ENCODE measurements around the gene WDR47.
"Not testable (repeated sequence)": the region's sequence is repeated elsewhere in the genome, so short reads cannot be mapped to it uniquely, and the experiment has no call there.

WDR47 gene

GRCh38 chr1:109034382-109034781 lies 7.5 kb downstream of the WDR47 start:
- TF ChIP-seq CTCF (IDR thresholded peaks at IDR 0.05; ENCODE audit: low read depth, low read length, poor library complexity, severe bottlenecking), result no peak
- TF ChIP-seq EZH2phosphoT487 (IDR thresholded peaks at IDR 0.05; ENCODE audit: borderline replicate concordance, low read length), result no peak
- no peak overlapping the region for H3K4me2 ChIP-seq (ENCODE audit: low read length)
- no peak overlapping the region for H3K4me3 ChIP-seq (ENCODE audit: low read length)
- no peak overlapping the region for H3K27ac ChIP-seq (ENCODE audit: low read depth, low read length)
- no peaks in the 10 kb centered on the region for H3K36me3 ChIP-seq (ENCODE audit: control insufficient read depth, low read length)
- H3K9me3 ChIP-seq (ENCODE audit: control insufficient read depth, insufficient read depth, low read length), result no peaks in the 10 kb centered on the region
- H3F3A ChIP-seq (ENCODE audit: control insufficient read depth, insufficient read depth), result no peaks in the 10 kb centered on the region
- H3K4me1 ChIP-seq (ENCODE audit: control insufficient read depth, low read length), result no peaks in the 10 kb centered on the region
- H3K79me2 ChIP-seq (ENCODE audit: control insufficient read depth, low read length), result peaks cover 40% of the 10 kb centered on the region
- H3K27me3 ChIP-seq (ENCODE audit: control insufficient read depth, low read length), result no peaks in the 10 kb centered on the region
- H4K20me1 ChIP-seq (ENCODE audit: control insufficient read depth, insufficient read depth, low read depth, low read length), result no peaks in the 10 kb centered on the region
- H3K9me2 ChIP-seq (replicated peaks; ENCODE audit: control insufficient read depth, low read length), result no peaks in the 10 kb centered on the region

GRCh38 chr1:109029493-109029892 lies 12.4 kb downstream of the WDR47 start:
- H3K9me2 ChIP-seq (replicated peaks; ENCODE audit: control insufficient read depth, low read length); H4K20me1 ChIP-seq (ENCODE audit: control insufficient read depth, insufficient read depth, low read depth, low read length); H3F3A ChIP-seq (ENCODE audit: control insufficient read depth, insufficient read depth); H3K9me3 ChIP-seq (ENCODE audit: control insufficient read depth, insufficient read depth, low read length); H3K36me3 ChIP-seq (ENCODE audit: control insufficient read depth, low read length); H3K27ac ChIP-seq (ENCODE audit: low read depth, low read length); H3K4me3 ChIP-seq (ENCODE audit: low read length); H3K27me3 ChIP-seq (ENCODE audit: control insufficient read depth, low read length); H3K4me1 ChIP-seq (ENCODE audit: control insufficient read depth, low read length); H3K4me2 ChIP-seq (ENCODE audit: low read length): not testable (repeated sequence)
- H3K79me2 ChIP-seq (ENCODE audit: control insufficient read depth, low read length), result peaks cover 20% of the 10 kb centered on the region

- Histone ChIP-seq H3K27me3 (ENCODE audit: control insufficient read depth, low read length) (no peaks in the 10 kb centered on the region), H3K9me3 (ENCODE audit: control insufficient read depth, insufficient read depth, low read length) (no peaks in the 10 kb centered on the region), H3K9me2 (replicated peaks; ENCODE audit: control insufficient read depth, low read length) (no peaks in the 10 kb centered on the region), H3K79me2 (ENCODE audit: control insufficient read depth, low read length) (peaks cover 12% of the 10 kb centered on the region), H3K36me3 (ENCODE audit: control insufficient read depth, low read length) (no peaks in the 10 kb centered on the region; the same call in 1 of the 2 replicates), H3K4me2 (ENCODE audit: low read length) (no peak overlapping the region), H3K4me1 (ENCODE audit: control insufficient read depth, low read length) (peaks cover 10% of the 10 kb centered on the region), H4K20me1 (ENCODE audit: control insufficient read depth, insufficient read depth, low read depth, low read length) (no peaks in the 10 kb centered on the region), H3K27ac (ENCODE audit: low read depth, low read length) (no peak overlapping the region), H3F3A (ENCODE audit: control insufficient read depth, insufficient read depth) (no peaks in the 10 kb centered on the region), H3K4me3 (ENCODE audit: low read length) (no peak overlapping the region)
- peak; percentile 20 for TF ChIP-seq CTCF (IDR thresholded peaks at IDR 0.05; ENCODE audit: low read depth, low read length, poor library complexity, severe bottlenecking)
- TF ChIP-seq EZH2phosphoT487 (IDR thresholded peaks at IDR 0.05; ENCODE audit: borderline replicate concordance, low read length), result no peak
These were observed 14.1 kb downstream of the WDR47 start for GRCh38 chr1:109027841-109028240.

- Histone ChIP-seq H3K4me1 (ENCODE audit: control insufficient read depth, low read length) (peaks cover 10% of the 10 kb centered on the region), H3F3A (ENCODE audit: control insufficient read depth, insufficient read depth) (no peaks in the 10 kb centered on the region), H3K4me3 (ENCODE audit: low read length) (no peak overlapping the region), H3K27me3 (ENCODE audit: control insufficient read depth, low read length) (no peaks in the 10 kb centered on the region), H3K36me3 (ENCODE audit: control insufficient read depth, low read length) (no peaks in the 10 kb centered on the region; the same call in 1 of the 2 replicates), H3K79me2 (ENCODE audit: control insufficient read depth, low read length) (peaks cover 9% of the 10 kb centered on the region; the same call in 1 of the 2 replicates), H3K4me2 (ENCODE audit: low read length) (no peak overlapping the region), H3K9me3 (ENCODE audit: control insufficient read depth, insufficient read depth, low read length) (no peaks in the 10 kb centered on the region), H3K9me2 (replicated peaks; ENCODE audit: control insufficient read depth, low read length) (no peaks in the 10 kb centered on the region), H4K20me1 (ENCODE audit: control insufficient read depth, insufficient read depth, low read depth, low read length) (no peaks in the 10 kb centered on the region), H3K27ac (ENCODE audit: low read depth, low read length) (no peak overlapping the region)
- TF ChIP-seq EZH2phosphoT487 (IDR thresholded peaks at IDR 0.05; ENCODE audit: borderline replicate concordance, low read length), result no peak
- TF ChIP-seq CTCF (IDR thresholded peaks at IDR 0.05; ENCODE audit: low read depth, low read length, poor library complexity, severe bottlenecking), result no peak
These were observed 16.2 kb downstream of the WDR47 start for GRCh38 chr1:109025694-109026093.

Measured in DOHH2 (cell line).